Tibial nerve (tissue), 4 donors: ENCODE measurements around the gene ACKR2.

ENCODE experiments used
- CTCF ChIP-seq, 5 experiments: fragments of 200-600 bp in 3 of 5; fragments of 450-650 bp in 2 of 5; sonication (generic) in 3 of 5; IDR thresholded peaks; one replicate each; pipeline ENCODE4 v1.5.1; 2016 to 2019; ENCODE audit warnings: antibody characterized with exemption in 5 of 5, mild to moderate bottlenecking in 3 of 5, moderate library complexity in 2 of 5
- EP300 ChIP-seq, 2 donors: sonication (generic); formaldehyde crosslinking; IDR thresholded peaks; one replicate each; pipeline ENCODE4 v1.6.1; 2017; ENCODE audit warnings: antibody characterized with exemption in 2 of 2, mild to moderate bottlenecking in 1 of 2
- POLR2A ChIP-seq, 2 donors: fragments of 450-650 bp; IDR thresholded peaks; one replicate each; pipeline ENCODE4 v1.6.1; 2017; ENCODE audit warnings: antibody characterized with exemption in 2 of 2, mild to moderate bottlenecking in 2 of 2, moderate library complexity in 2 of 2

DNA sequence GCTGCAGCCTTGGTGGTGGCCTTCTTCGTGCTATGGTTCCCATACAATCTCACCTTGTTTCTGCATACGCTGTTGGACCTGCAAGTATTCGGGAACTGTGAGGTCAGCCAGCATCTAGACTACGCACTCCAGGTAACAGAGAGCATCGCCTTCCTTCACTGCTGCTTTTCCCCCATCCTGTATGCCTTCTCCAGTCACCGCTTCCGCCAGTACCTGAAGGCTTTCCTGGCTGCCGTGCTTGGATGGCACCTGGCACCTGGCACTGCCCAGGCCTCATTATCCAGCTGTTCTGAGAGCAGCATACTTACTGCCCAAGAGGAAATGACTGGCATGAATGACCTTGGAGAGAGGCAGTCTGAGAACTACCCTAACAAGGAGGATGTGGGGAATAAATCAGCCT, 56.0 kb downstream of the ACKR2 start:
- TF ChIP-seq CTCF (IDR thresholded peaks at IDR 0.05) (no peak), POLR2A (IDR thresholded peaks at IDR 0.05) (no peak), EP300 (IDR thresholded peaks at IDR 0.05) (no peak)
